Measurements from ENCODE around the gene MYO1D.
"Not testable (repeated sequence)": the region's sequence is repeated elsewhere in the genome, so short reads cannot be mapped to it uniquely, and the experiment has no call there.

Gene MYO1D

GRCh38 chr17:32887410-32887809 lies 10.5 kb upstream of the MYO1D start:
- not testable (repeated sequence) for DNase-seq

GRCh38 chr17:32886951-32887350 lies 10.0 kb upstream of the MYO1D start:
- DNase-seq, result not testable (repeated sequence)

- DNase-seq, result no peak
These were observed 5.8 kb upstream of the MYO1D start for GRCh38 chr17:32882734-32883133.

GRCh38 chr17:32882029-32882428 lies 5.1 kb upstream of the MYO1D start:
- DNase-seq, result no peak

- DNase-seq, result no peak
These were observed 3.9 kb upstream of the MYO1D start for GRCh38 chr17:32880671-32881453.

GRCh38 chr17:32879134-32879533 lies 2.2 kb upstream of the MYO1D start:
- DNase-seq, result no peak

- no peak for DNase-seq
These were observed 1.3 kb upstream of the MYO1D start for GRCh38 chr17:32878211-32878610.

GRCh38 chr17:32877164-32877764 lies 340 bp upstream of the MYO1D start:
- peak; percentile 93 for DNase-seq

GRCh38 chr17:32875923-32876416 lies 954 bp downstream of the MYO1D start:
- DNase-seq, result no peak

GRCh38 chr17:32875230-32875917 lies 1.6 kb downstream of the MYO1D start:
- DNase-seq, result no peak

GRCh38 chr17:32873114-32873513 lies 3.8 kb downstream of the MYO1D start:
- DNase-seq, result no peak

- DNase-seq, result no peak
These were observed 5.2 kb downstream of the MYO1D start for GRCh38 chr17:32871746-32872145.

- DNase-seq, result no peak
These were observed 6.0 kb downstream of the MYO1D start for GRCh38 chr17:32870969-32871368.

- DNase-seq, result no peak
These were observed 6.8 kb downstream of the MYO1D start for GRCh38 chr17:32870027-32870670.

GRCh38 chr17:32869345-32870026 lies 7.4 kb downstream of the MYO1D start:
- no peak for DNase-seq

- DNase-seq, result no peak
These were observed 11.8 kb downstream of the MYO1D start for GRCh38 chr17:32865141-32865540.

- no peak for DNase-seq
These were observed 13.4 kb downstream of the MYO1D start for GRCh38 chr17:32863559-32863958.

- no peak for DNase-seq
These were observed 14.0 kb downstream of the MYO1D start for GRCh38 chr17:32862940-32863339.

- DNase-seq, result no peak
These were observed 14.9 kb downstream of the MYO1D start for GRCh38 chr17:32861981-32862380.

GRCh38 chr17:32859857-32860525 lies 16.9 kb downstream of the MYO1D start:
- DNase-seq, result no peak

GRCh38 chr17:32855620-32856019 lies 21.3 kb downstream of the MYO1D start:
- DNase-seq, result no peak

GRCh38 chr17:32854832-32855389 lies 22.0 kb downstream of the MYO1D start:
- DNase-seq, result no peak

Data from central memory CD4-positive, alpha-beta T cell (primary cell).